Ishikawa (cell line): Measurements from ENCODE around the gene SLC2A4.

Experiments
- CEBPB ChIP-seq: IDR thresholded peaks from 2 replicates; pipeline ENCODE4 v1.6.1; 2012
- CREB1 ChIP-seq: IDR thresholded peaks from 2 replicates; pipeline ENCODE4 v1.6.1; 2012; ENCODE audit warnings: low read depth
- EGR1 ChIP-seq: IDR thresholded peaks from 2 replicates; pipeline ENCODE4 v1.6.1; 2012
- EP300 ChIP-seq: IDR thresholded peaks from 2 replicates; pipeline ENCODE4 v1.6.1; 2012; ENCODE audit warnings: borderline replicate concordance
- FOXM1 ChIP-seq: IDR thresholded peaks from 2 replicates; pipeline ENCODE4 v1.6.1; 2012; ENCODE audit warnings: low read depth, borderline replicate concordance
- MAX ChIP-seq: IDR thresholded peaks from 2 replicates; pipeline ENCODE4 v1.6.1; 2012
- NFIC ChIP-seq: IDR thresholded peaks from 2 replicates; pipeline ENCODE4 v1.6.1; 2012
- RAD21 ChIP-seq: IDR thresholded peaks from 2 replicates; pipeline ENCODE4 v1.6.1; 2012; ENCODE audit warnings: low read depth
- REST ChIP-seq: IDR thresholded peaks from 2 replicates; pipeline ENCODE4 v1.6.1; 2012; ENCODE audit warnings: low read depth, mild to moderate bottlenecking
- TAF1 ChIP-seq: IDR thresholded peaks from 2 replicates; pipeline ENCODE4 v1.6.1; 2012; ENCODE audit warnings: low read depth, mild to moderate bottlenecking
- TCF12 ChIP-seq: IDR thresholded peaks from 2 replicates; pipeline ENCODE4 v1.6.1; 2012; ENCODE audit warnings: low read depth
- TEAD4 ChIP-seq: IDR thresholded peaks from 2 replicates; pipeline ENCODE4 v1.6.1; 2012
- USF1 ChIP-seq: IDR thresholded peaks from 2 replicates; pipeline ENCODE4 v1.6.1; 2012
- YY1 ChIP-seq: IDR thresholded peaks from 2 replicates; pipeline ENCODE4 v1.6.1; 2012; ENCODE audit warnings: low read depth
- ZBTB7A ChIP-seq: IDR thresholded peaks from 2 replicates; pipeline ENCODE4 v1.6.1; 2012; ENCODE audit warnings: low read depth

Gene SLC2A4

GRCh38 chr17:7250695-7251627 lies 30.6 kb upstream of the SLC2A4 start:
- TF ChIP-seq ZBTB7A = 0 out of 2 replicates have a peak, but pooled peaks have one; percentile 21
- TF ChIP-seq CEBPB = no peak
- no peak for TF ChIP-seq YY1

GRCh38 chr17:7251661-7252175 lies 29.8 kb upstream of the SLC2A4 start, which contains the start of gene CTDNEP1:
Gene CTDNEP1, minus strand, starts transcription at chr17:7251734. Its CDS starts 438 bp downstream, at chr17:7251296.
- TF ChIP-seq TCF12 (no peak), CREB1 (peak; percentile 50; the same call in 1 of the 2 replicates), USF1 (no peak), TAF1 (peak; percentile 80), YY1 (peak; percentile 94), FOXM1 (no peak)

- TF ChIP-seq YY1 (peak; percentile 59; the same call in 1 of the 2 replicates), REST (no peak), TEAD4 (no peak; the same call in 1 of the 2 replicates), EGR1 (peak; percentile 97), TCF12 (peak; percentile 57; the same call in 1 of the 2 replicates), EP300 (0 out of 2 replicates have a peak, but pooled peaks have one; percentile 27), NFIC (peak; percentile 58), ZBTB7A (peak; percentile 98), FOXM1 (no peak), TAF1 (peak; percentile 55), USF1 (no peak; the same call in 1 of the 2 replicates), RAD21 (peak; percentile 31; the same call in 1 of the 2 replicates), CREB1 (peak; percentile 91), MAX (no peak; the same call in none of the 2 replicates), CEBPB (no peak)
Measured at GRCh38 chr17:7252176-7253043, 29.1 kb upstream of the SLC2A4 start, which contains the start of gene ELP5. Gene ELP5, plus strand, starts transcription at chr17:7252215. Its CDS starts 336 bp downstream, at chr17:7252551.

GRCh38 chr17:7253082-7253481 lies 28.4 kb upstream of the SLC2A4 start:
- TF ChIP-seq ZBTB7A (no peak), TCF12 (no peak), TAF1 (no peak), NFIC (no peak), YY1 (no peak), RAD21 (no peak), CREB1 (no peak), EP300 (no peak), FOXM1 (no peak), CEBPB (no peak), TEAD4 (no peak), MAX (no peak), EGR1 (no peak)

GRCh38 chr17:7254511-7254910 lies 27.0 kb upstream of the SLC2A4 start:
- no peak for TF ChIP-seq CREB1
- TF ChIP-seq REST = no peak
- no peak for TF ChIP-seq NFIC
